DND-41 (cell line): ENCODE data around the gene CCDC106.

ENCODE experiments used
- ATAC-seq: fragments of 200-7000 bp; cut with Tn5 transposase; 3 replicates; pipeline ENCODE4 v1.9.1; 2021; ENCODE audit warnings: low read depth; ENCODE audit not compliant: insufficient read depth
- DNase-seq: peaks from one replicate; pipeline ENCODE4 v3.0.0-alpha.2; 2020
- H2AFZ ChIP-seq: 2 replicates; pipeline ENCODE4 v1.6.0; 2012; ENCODE audit warnings: low read depth, low read length
- H3K27ac ChIP-seq: 2 replicates; pipeline ENCODE4 v1.5.1; 2012; ENCODE audit warnings: low read length, inconsistent platforms
- H3K27me3 ChIP-seq: fragments of 200-600 bp; sonication (generic); 2 replicates; pipeline ENCODE4 v1.6.0; 2012; ENCODE audit warnings: low read length, mild to moderate bottlenecking, inconsistent platforms; ENCODE audit not compliant: insufficient read depth, poor library complexity
- H3K36me3 ChIP-seq: 2 replicates; pipeline ENCODE4 v1.5.1; 2012; ENCODE audit warnings: low read length, inconsistent platforms; ENCODE audit not compliant: insufficient read depth
- H3K4me1 ChIP-seq: 2 replicates; pipeline ENCODE4 v1.5.1; 2012; ENCODE audit warnings: mild to moderate bottlenecking, low read length; ENCODE audit not compliant: insufficient read depth
- H3K4me2 ChIP-seq: 2 replicates; pipeline ENCODE4 v1.6.0; 2012; ENCODE audit warnings: mild to moderate bottlenecking, moderate library complexity, low read length, inconsistent platforms; ENCODE audit not compliant: insufficient read depth
- H3K4me3 ChIP-seq, 2 experiments: fragments of 200-600 bp in 1 of 2; shearing (Covaris generic) in 1 of 2; 2 replicates each; pipeline ENCODE4 v1.5.1; 2012 to 2016; ENCODE audit warnings: inconsistent platforms in 2 of 2, low read length in 2 of 2, mild to moderate bottlenecking in 2 of 2, low read depth in 1 of 2, moderate library complexity in 1 of 2
- H3K79me2 ChIP-seq: 2 replicates; pipeline ENCODE4 v1.6.0; 2012; ENCODE audit warnings: low read length, inconsistent platforms; ENCODE audit not compliant: insufficient read depth
- H3K9ac ChIP-seq: 2 replicates; pipeline ENCODE4 v1.6.0; 2012; ENCODE audit warnings: low read depth, mild to moderate bottlenecking, inconsistent platforms, low read length, moderate library complexity
- H3K9me3 ChIP-seq: 2 replicates; pipeline ENCODE4 v1.5.1; 2012; ENCODE audit warnings: low read length, moderate library complexity, mild to moderate bottlenecking, inconsistent platforms; ENCODE audit not compliant: insufficient read depth, severe bottlenecking
- H4K20me1 ChIP-seq: 2 replicates; pipeline ENCODE4 v1.6.0; 2012; ENCODE audit warnings: low read length; ENCODE audit not compliant: insufficient read depth
- EZH2 ChIP-seq: IDR thresholded peaks from 3 replicates; pipeline ENCODE4 v1.6.1; 2012; ENCODE audit warnings: borderline replicate concordance, low read depth, mild to moderate bottlenecking, moderate library complexity, low read length, inconsistent platforms; ENCODE audit not compliant: severe bottlenecking
- TF ChIP-seq, protein P1 (sequence below): IDR thresholded peaks from 2 replicates; pipeline ENCODE4 v1.5.1; 2012; ENCODE audit warnings: borderline replicate concordance, low read length, moderate library complexity, mild to moderate bottlenecking; ENCODE audit not compliant: poor library complexity, severe bottlenecking; ENCODE audit errors: extremely low read depth

Gene CCDC106

DNA sequence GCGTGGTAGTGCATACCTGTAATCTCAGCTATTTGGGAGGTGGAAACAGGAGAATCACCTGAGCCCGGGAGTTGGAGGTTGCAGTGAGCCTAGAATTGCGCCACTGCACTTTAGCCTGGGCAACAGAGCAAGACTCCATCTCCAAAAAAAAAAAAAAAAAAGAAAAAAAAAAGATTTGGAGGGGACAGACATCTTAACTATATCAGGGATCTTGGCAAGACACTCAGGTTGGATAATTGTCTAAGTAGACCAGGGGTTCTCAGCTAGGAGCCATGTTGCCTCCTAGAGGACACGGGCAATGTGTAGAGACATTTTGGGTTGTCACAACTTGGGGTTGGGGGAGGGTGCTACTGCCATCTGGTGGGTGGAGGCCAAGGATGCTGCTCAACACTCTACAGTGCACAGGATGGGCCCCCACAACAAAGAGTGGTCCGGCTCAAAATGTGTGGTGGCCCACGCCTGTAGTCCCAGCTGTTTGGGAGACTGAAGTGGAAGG is 9.1 kb upstream of the CCDC106 start:
- Histone ChIP-seq H3K4me1 (peaks cover 72% of the 10 kb centered on the region), H3K27ac (no peak overlapping the region), H2AFZ (no peak overlapping the region), H3K27me3 (no peaks in the 10 kb centered on the region), H3K9ac (no peak overlapping the region), H3K9me3 (no peaks in the 10 kb centered on the region), H3K36me3 (peaks cover 3% of the 10 kb centered on the region), H3K79me2 (peaks cover 82% of the 10 kb centered on the region), H4K20me1 (peaks cover 20% of the 10 kb centered on the region), H3K4me3 (no peak overlapping the region), H3K4me2 (peak overlapping the region; percentile 13; the same call in 1 of the 2 replicates)
- no peak for TF ChIP-seq EZH2
- TF ChIP-seq, protein P1, sequence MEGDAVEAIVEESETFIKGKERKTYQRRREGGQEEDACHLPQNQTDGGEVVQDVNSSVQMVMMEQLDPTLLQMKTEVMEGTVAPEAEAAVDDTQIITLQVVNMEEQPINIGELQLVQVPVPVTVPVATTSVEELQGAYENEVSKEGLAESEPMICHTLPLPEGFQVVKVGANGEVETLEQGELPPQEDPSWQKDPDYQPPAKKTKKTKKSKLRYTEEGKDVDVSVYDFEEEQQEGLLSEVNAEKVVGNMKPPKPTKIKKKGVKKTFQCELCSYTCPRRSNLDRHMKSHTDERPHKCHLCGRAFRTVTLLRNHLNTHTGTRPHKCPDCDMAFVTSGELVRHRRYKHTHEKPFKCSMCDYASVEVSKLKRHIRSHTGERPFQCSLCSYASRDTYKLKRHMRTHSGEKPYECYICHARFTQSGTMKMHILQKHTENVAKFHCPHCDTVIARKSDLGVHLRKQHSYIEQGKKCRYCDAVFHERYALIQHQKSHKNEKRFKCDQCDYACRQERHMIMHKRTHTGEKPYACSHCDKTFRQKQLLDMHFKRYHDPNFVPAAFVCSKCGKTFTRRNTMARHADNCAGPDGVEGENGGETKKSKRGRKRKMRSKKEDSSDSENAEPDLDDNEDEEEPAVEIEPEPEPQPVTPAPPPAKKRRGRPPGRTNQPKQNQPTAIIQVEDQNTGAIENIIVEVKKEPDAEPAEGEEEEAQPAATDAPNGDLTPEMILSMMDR, result peak; percentile 80
- DNase-seq (peak; percentile 79), ATAC-seq (peak; percentile 29; the same call in 2 of the 3 replicates)

- DNase-seq (no peak), ATAC-seq (no peak)
- H3K4me1 ChIP-seq, result peaks cover 79% of the 10 kb centered on the region
- no peak for TF ChIP-seq EZH2
- TF ChIP-seq, protein P1, result no peak
- peaks cover 87% of the 10 kb centered on the region for H3K79me2 ChIP-seq
- peaks cover 29% of the 10 kb centered on the region for H4K20me1 ChIP-seq
- peak overlapping the region; percentile 98 to 99; a peak in 3 of 4 replicates for H3K4me3 ChIP-seq
- H3K27me3 ChIP-seq, result no peaks in the 10 kb centered on the region
- peaks cover 10% of the 10 kb centered on the region for H3K36me3 ChIP-seq
- peak overlapping the region; percentile 79 for H3K27ac ChIP-seq
- H2AFZ ChIP-seq, result peak overlapping the region; percentile 64
- no peaks in the 10 kb centered on the region for H3K9me3 ChIP-seq
- H3K9ac ChIP-seq, result peak overlapping the region; percentile 92
- H3K4me2 ChIP-seq, result peak overlapping the region; percentile 85
These were observed 7.9 kb upstream of the CCDC106 start for GRCh38 chr19:55640043-55640576.

DNA sequence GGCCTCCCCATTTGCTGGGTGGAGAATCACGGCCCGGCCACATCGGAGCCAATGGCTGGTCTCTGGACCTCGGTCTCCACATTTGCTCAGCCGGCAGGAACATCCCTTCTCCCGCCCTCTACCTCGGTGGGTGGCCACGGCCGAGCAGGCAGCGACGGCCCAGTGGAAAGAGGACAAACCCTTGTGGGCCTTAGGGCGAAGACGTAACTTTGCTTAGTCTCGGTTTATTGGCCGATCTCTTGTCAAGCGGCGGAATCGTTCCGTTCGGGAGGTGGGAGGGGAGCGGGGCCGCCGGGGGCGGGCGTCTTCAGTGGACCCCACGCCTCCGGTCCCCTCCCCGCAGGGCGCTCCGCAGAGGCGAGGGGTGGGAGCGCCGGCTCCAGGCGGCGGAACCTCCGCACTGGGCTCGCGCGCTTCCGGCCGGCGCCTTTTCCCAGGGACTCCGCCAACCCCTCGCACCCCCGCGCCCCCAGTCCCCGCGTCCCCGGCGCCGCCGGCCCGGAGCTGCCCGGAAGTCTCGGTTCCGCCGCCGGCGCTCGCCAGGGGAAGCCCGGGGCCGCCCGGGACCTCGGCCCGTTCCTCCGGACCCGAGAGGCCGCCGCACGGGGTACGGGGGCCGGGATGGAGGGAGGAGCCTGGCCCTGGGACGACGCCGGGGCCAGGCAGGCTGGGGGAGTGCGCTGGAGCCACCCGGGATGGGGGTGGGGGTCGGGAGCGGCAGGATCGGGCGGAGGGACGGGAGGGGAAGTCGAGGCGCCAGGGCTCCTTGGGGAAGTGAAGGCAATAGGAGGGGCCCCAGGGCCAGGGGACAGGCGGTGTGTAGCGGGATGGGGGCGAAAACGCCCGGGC is 7.2 kb upstream of the CCDC106 start, which contains the start of gene ZNF580:
TSS of gene ZNF580 (plus strand) at position 426 of the 849 bp plus-strand sequence. CDS start 1,507 bp downstream, outside the sequence.
- Histone ChIP-seq H3K27ac (peak within 1 kb of the TSS; percentile 89), H3K27me3 (no peaks in the 10 kb centered on the region), H3K9me3 (no peaks in the 10 kb centered on the region), H3K9ac (peak within 1 kb of the TSS; percentile 92), H3K4me1 (peaks cover 78% of the 10 kb centered on the region), H3K4me3 (peak within 1 kb of the TSS; percentile 98 to 99), H3K36me3 (peaks cover 17% of the 10 kb centered on the region), H3K4me2 (peak within 1 kb of the TSS; percentile 85), H2AFZ (peak within 1 kb of the TSS; percentile 68), H4K20me1 (peaks cover 25% of the 10 kb centered on the region), H3K79me2 (peaks cover 87% of the 10 kb centered on the region)
- DNase-seq (peak; percentile 74), ATAC-seq (peak; percentile 64)
- TF ChIP-seq EZH2, result no peak
- TF ChIP-seq, protein P1, result no peak
